ENCODE measurements around the gene MTRF1.

DNA sequence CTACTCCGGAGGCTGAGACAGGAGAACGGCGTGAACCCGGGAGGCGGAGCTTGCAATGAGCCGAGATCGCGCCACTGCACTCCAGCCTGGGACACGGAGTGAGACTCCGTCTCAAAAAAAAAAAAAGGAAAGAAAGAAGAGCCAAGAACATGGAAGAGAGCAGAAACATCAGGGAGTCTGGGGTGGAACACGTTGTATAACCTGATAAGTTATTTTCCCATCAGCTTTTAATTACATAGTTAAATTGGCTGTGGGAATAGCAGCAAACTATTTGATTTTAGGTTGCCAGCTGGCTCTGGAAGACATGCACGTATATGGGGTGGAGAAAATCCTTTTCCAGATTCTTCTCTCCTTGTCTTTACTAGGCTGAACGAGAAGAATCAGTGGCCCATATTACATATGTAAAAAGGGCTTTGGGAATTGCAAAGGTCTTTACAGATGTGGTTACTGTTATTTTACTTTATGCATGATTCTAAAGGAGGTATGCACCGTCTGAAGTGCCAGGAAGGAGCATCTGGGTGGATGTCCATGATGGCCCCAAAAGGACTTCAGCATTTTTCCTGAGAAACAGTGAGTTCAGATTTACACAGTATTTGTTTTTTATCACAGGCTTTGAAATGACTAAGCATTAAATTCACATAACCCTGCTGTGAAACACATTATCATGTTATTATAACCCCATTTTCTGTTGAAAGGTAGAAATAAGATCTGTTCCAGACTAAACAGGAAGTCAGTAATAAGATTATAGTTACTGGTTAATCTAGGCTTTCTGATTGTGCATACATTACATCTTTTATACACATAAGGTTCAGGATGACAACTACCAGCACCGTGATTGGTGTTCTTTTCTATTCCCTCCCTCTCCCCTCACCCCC lies 43.1 kb upstream of the MTRF1 start:
- no peak for TF ChIP-seq TAF1 (IDR thresholded peaks at IDR 0.05; ENCODE audit: low read depth, low read length)
- TF ChIP-seq POU2F2 (IDR thresholded peaks at IDR 0.05; ENCODE audit: low read depth, low read length), result no peak
